KG1 (cell line): Measurements from ENCODE around the gene GPATCH8.
A peak's percentile ranks its signal among the peaks of the same experiment; 100 is the strongest.
"Not testable (repeated sequence)": the region's sequence is repeated elsewhere in the genome, so short reads cannot be mapped to it uniquely, and the experiment has no call there.

Source experiments
- DNase-seq: peaks from one replicate; lab custom pipeline; 2025; lab: John Stamatoyannopoulos, UW

GPATCH8 gene

GRCh38 chr17:44503147-44504029 is at the start of gene GPATCH8:
Gene GPATCH8, minus strand, starts transcription at chr17:44503406. Its CDS starts 36 bp downstream, at chr17:44503370.
- peak; percentile 89 for DNase-seq

GRCh38 chr17:44552361-44552760 is 49.2 kb upstream of the GPATCH8 start:
- no peak for DNase-seq

DNA sequence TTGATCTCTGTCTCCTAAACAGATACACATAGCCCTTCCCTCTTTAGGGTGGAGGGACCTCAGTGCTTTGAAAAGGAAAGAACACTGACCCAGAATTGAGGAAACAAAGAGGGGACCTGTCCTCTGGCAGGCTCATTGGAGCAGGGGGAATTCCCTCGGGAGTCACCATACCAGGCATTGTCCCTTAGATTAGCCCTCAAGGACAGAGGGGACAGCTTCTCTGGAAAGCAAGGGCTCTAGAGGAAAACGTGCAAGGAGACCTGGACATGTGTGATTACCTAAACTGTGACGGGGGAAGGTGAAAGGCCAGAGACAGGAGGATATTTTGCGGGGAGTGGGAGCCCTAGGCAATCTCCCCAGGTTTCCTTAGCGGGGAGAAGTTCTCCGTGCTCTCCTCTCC is 46.5 kb upstream of the GPATCH8 start:
- no peak for DNase-seq

GRCh38 chr17:44548376-44549230 is 45.4 kb upstream of the GPATCH8 start:
- no peak for DNase-seq

- DNase-seq, result no peak
These were observed 44.5 kb upstream of the GPATCH8 start for GRCh38 chr17:44547625-44548267.

DNA sequence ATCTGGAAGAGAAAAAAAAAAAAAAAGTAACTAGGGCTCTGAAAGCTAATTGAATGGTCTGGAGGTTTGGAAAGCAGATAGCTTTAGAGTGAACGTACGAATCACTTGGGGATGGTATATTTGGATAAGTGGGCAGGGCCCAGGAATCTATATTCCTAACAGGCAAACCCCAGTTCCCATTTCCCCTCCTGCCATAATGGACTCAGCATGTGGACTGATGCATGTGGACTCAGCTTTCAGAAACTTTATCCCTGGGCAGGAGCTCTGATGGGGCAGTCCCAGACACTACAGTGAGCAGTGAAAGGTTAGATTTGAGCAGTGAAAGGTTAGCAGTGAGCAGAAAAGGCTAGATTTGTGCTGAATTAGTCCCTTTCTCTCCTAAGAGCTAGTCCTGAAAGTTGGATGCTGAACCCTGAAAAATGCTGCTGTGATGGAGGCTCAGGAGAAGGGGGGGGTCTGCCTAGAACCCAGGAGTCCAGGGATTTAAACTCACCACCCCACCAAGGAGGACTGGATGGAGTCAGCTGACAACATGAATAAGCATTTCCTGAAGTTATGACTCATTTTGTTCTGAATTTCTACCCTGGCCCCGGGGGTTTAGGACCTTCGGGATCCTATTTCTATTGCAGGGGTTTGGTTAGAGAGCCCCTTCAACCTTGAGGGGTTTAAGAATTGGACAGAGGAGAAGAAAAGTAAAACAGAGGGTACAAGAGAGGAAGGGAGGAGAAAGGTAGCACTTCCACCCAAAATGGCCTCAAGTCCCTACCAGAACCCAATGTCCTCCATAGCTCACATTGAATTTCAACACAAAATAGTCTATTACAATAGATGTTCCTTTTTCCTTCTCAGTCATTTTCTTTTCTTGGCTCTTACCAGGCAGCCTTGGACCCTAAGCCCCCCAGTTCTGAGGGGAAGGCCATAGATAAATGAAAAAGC is 43.7 kb upstream of the GPATCH8 start:
- DNase-seq, result no peak

- no peak for DNase-seq
These were observed 40.8 kb upstream of the GPATCH8 start for GRCh38 chr17:44543905-44544523.

DNA sequence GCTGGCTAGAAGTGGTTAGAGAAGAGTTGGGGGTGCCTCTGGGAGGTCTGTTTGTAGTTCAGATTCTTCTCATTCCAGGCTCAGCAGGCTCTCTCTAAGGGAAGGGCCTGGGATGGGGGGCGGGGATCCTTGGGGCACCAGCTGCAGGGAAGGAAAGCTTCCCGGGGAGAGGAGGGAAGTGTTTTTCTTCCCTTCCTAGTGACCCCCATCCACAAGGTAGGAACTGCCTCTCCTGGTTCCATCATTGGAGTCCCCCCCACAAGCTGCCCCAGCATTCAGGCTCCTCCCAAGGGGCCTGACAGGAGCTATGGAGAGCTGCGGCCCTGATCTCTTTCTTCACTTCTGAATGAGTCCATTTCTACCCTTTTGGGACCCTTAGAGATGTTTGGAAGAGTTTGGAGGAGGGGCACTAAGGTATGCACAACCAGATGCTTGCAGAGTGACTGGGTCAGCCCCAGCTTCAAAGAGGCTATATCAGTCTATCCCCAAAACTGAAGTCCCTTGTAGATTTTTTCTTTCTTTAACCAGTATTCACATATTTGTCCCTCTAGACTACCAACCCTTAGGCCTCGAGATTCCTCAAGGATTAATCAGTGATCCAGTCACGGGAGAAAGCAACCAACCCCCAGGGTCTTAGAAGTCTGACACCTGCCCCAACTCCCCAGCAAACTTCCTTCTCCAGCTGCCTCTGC is 40.2 kb upstream of the GPATCH8 start:
- no peak for DNase-seq

- no peak for DNase-seq
These were observed 38.8 kb upstream of the GPATCH8 start for GRCh38 chr17:44541884-44542581.

- no peak for DNase-seq
These were observed 37.3 kb upstream of the GPATCH8 start for GRCh38 chr17:44540246-44541084.

- DNase-seq, result no peak
These were observed 36.5 kb upstream of the GPATCH8 start for GRCh38 chr17:44539673-44540072.

DNA sequence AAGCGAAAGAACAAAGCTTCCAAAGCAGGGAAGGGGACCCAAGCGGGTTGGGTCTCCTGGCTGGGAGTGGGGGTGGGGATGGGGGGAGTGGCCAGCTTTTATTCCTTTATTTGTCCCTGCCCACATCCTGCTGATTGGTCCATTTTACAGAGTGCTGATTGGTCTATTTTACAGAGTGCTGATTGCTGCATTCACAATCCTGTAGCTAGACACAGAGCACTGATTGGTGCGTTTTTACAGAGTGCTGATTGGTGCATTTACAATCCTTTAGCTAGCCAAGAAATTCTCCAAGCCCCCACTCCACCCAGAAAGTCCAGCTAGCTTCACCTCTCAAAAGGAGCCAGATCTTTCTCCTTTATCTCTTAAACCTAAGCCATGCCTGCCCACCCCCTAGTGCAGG is 34.7 kb upstream of the GPATCH8 start:
- not testable (repeated sequence) for DNase-seq

- DNase-seq, result no peak
These were observed 33.1 kb upstream of the GPATCH8 start for GRCh38 chr17:44536090-44536953.

DNA sequence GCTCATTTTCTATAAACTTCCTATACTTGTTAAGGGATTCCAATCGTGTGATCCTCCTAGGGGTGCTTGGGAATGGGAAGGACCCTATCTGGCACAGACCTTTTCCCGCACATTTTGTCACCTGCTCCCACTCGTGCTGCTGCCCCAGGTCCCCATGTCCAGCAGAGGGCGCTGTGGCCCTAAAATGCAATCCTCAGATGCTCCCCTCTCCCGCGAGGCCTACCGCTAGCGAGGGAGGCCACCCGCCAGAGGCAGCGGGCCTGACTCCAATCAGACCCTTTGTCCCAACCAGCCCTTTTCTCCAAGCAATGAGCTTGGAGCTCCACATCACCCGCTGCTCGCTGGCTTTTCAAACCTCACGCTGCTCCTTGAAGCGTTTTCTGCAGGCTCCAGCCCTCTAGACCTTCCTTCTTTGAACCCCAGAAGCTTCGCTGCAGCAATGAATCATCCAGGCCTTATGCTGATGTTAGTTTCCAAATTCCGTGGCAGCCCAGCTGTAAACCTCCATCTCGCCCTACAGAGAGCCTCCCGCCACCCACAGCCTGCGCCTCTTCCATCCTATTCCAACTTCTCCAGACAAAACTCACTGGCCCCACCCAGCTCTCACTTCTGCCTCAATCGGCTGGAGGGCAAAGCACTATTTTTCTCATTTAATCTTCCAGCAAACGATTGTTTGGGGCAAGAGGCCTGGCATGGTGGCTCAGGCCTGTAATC is 30.5 kb upstream of the GPATCH8 start:
- DNase-seq, result peak; percentile 70

GRCh38 chr17:44530896-44531418 is 27.8 kb upstream of the GPATCH8 start:
- DNase-seq, result no peak

DNA sequence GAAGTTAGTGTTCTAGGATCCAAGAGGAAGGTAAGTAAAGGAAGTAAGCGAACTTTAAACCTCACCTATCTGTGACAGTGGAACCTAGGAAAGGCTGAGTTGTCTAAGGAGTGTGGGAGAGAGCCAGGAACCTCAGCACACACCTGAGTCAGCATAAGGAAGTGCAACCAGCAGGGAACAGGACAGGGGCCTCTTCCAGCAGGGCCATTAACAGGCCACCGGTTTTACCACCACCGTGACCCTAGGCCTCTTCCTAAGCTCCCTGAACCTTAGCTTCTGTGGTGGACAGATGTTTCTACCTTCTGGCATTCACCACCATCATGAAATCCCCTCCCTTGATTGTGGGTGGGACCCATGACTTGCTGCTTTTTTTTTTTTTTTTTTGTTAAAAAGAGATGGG is 26.7 kb upstream of the GPATCH8 start:
- DNase-seq, result no peak

DNA sequence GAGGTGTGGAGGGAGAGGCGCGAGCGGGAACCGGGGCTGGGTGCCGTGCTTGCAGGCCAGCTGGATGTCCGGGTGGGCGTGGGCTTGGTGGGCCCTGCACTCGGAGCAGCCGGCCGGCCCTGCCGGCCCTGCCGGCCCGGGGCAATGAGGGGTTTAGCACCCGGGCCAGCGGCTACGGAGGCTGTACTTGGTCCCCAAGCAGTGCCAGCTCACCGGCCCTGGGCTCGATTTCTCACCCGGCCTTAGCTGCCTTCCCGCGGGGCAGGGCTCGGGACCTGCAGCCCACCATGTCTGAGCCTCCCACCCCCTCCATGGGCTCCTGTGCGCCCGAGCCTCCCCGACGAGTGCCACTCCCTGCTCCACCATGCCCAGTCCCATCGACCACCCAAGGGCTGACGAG is 24.7 kb upstream of the GPATCH8 start:
- no peak for DNase-seq
